ENCODE measurements around the gene CDH12.

Gene CDH12

DNA sequence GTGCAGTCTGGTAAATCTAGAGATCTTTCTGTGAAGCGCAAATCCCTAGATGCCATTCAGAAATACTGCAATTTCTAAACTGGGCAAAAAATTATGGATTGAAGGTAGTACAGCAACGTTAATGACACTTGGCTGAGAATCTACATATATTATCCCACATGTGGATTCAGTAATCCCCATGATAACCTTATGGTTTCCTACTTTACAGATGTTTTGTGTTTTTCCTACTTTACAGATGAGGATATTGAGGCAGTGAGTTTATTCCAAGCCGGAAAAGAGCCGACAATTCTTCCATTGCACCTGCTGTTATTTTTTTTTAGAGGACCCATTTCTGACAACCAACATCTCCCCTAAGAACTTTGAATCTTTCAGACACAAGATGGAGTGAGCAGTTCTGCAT lies 796.5 kb downstream of the CDH12 start:
- TF ChIP-seq CTCF (conservative IDR thresholded peaks at IDR 0.05; ENCODE audit: control insufficient read depth, insufficient read depth, low read depth, low read length) = no peak
- DNase-seq (ENCODE audit: low read depth) = no peak
- H3K4me3 ChIP-seq (ENCODE audit: control insufficient read depth, low read depth, low read length) = no peak overlapping the region

GRCh38 chr5:22053195-22053594 lies 799.9 kb downstream of the CDH12 start:
- H3K4me3 ChIP-seq (ENCODE audit: control insufficient read depth, low read depth, low read length) = no peak overlapping the region
- DNase-seq (ENCODE audit: low read depth) = no peak
- no peak for TF ChIP-seq CTCF (conservative IDR thresholded peaks at IDR 0.05; ENCODE audit: control insufficient read depth, insufficient read depth, low read depth, low read length)

- no peak for TF ChIP-seq CTCF (conservative IDR thresholded peaks at IDR 0.05; ENCODE audit: control insufficient read depth, insufficient read depth, low read depth, low read length)
- no peak overlapping the region for H3K4me3 ChIP-seq (ENCODE audit: control insufficient read depth, low read depth, low read length)
- DNase-seq (ENCODE audit: low read depth) = no peak
Observed at GRCh38 chr5:22051881-22052280, 801.3 kb downstream of the CDH12 start.

- TF ChIP-seq CTCF (conservative IDR thresholded peaks at IDR 0.05; ENCODE audit: control insufficient read depth, insufficient read depth, low read depth, low read length) = no peak
- no peak for DNase-seq (ENCODE audit: low read depth)
- H3K4me3 ChIP-seq (ENCODE audit: control insufficient read depth, low read depth, low read length) = no peak overlapping the region
Observed at GRCh38 chr5:22050931-22051330, 802.2 kb downstream of the CDH12 start.

- DNase-seq (ENCODE audit: low read depth) = no peak
- no peak overlapping the region for H3K4me3 ChIP-seq (ENCODE audit: control insufficient read depth, low read depth, low read length)
- no peak for TF ChIP-seq CTCF (conservative IDR thresholded peaks at IDR 0.05; ENCODE audit: control insufficient read depth, insufficient read depth, low read depth, low read length)
Observed at GRCh38 chr5:22044229-22044628, 808.9 kb downstream of the CDH12 start.

- TF ChIP-seq CTCF (conservative IDR thresholded peaks at IDR 0.05; ENCODE audit: control insufficient read depth, insufficient read depth, low read depth, low read length) = no peak
- DNase-seq (ENCODE audit: low read depth) = no peak
- no peak overlapping the region for H3K4me3 ChIP-seq (ENCODE audit: control insufficient read depth, low read depth, low read length)
Observed at GRCh38 chr5:22036061-22036460, 817.1 kb downstream of the CDH12 start.

DNA sequence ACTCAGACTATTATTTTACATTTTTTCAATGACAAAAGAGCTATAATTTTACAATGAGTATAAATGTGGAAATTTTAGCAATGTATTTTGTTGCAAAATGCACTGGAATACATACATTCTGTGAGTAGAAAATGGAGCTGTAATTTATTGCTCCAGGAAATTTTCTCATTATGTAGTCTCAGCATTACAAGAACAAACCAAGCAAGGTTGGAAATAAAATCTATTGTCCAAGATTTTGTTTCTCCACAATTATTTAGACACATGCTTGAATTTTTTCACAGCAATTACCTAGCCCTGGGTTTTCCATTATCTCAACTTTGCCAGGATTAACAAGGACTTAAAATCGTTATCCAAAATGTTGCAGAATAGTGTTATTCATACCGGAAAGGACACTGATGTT lies 820.1 kb downstream of the CDH12 start:
- no peak for TF ChIP-seq CTCF (conservative IDR thresholded peaks at IDR 0.05; ENCODE audit: control insufficient read depth, insufficient read depth, low read depth, low read length)

More for the DNA sequence above, 820.1 kb downstream of the CDH12 start:
- no peak for DNase-seq (ENCODE audit: low read depth)
- no peak overlapping the region for H3K4me3 ChIP-seq (ENCODE audit: control insufficient read depth, low read depth, low read length)

Data from fibroblast of mammary gland (primary cell).